Measurements from ENCODE around the gene KLF11.

- TF ChIP-seq JUN (IDR thresholded peaks at IDR 0.05): no peak
- no peak for TF ChIP-seq MAX (IDR thresholded peaks at IDR 0.05)
- no peak for TF ChIP-seq NFE2L2 (conservative IDR thresholded peaks at IDR 0.05; ENCODE audit: low read length)
- no peak for TF ChIP-seq JUNB (IDR thresholded peaks at IDR 0.05)
- TF ChIP-seq POLR2A (IDR thresholded peaks at IDR 0.05; ENCODE audit: low read length): no peak
- no peak for TF ChIP-seq CTCF (IDR thresholded peaks at IDR 0.05)
- TF ChIP-seq, protein P1, sequence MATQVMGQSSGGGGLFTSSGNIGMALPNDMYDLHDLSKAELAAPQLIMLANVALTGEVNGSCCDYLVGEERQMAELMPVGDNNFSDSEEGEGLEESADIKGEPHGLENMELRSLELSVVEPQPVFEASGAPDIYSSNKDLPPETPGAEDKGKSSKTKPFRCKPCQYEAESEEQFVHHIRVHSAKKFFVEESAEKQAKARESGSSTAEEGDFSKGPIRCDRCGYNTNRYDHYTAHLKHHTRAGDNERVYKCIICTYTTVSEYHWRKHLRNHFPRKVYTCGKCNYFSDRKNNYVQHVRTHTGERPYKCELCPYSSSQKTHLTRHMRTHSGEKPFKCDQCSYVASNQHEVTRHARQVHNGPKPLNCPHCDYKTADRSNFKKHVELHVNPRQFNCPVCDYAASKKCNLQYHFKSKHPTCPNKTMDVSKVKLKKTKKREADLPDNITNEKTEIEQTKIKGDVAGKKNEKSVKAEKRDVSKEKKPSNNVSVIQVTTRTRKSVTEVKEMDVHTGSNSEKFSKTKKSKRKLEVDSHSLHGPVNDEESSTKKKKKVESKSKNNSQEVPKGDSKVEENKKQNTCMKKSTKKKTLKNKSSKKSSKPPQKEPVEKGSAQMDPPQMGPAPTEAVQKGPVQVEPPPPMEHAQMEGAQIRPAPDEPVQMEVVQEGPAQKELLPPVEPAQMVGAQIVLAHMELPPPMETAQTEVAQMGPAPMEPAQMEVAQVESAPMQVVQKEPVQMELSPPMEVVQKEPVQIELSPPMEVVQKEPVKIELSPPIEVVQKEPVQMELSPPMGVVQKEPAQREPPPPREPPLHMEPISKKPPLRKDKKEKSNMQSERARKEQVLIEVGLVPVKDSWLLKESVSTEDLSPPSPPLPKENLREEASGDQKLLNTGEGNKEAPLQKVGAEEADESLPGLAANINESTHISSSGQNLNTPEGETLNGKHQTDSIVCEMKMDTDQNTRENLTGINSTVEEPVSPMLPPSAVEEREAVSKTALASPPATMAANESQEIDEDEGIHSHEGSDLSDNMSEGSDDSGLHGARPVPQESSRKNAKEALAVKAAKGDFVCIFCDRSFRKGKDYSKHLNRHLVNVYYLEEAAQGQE (IDR thresholded peaks at IDR 0.05): no peak
- TF ChIP-seq EP300 (IDR thresholded peaks at IDR 0.05): no peak
- TF ChIP-seq ELK1 (IDR thresholded peaks at IDR 0.05; ENCODE audit: low read depth, low read length): no peak
- TF ChIP-seq HDAC2 (IDR thresholded peaks at IDR 0.05): no peak
- TF ChIP-seq CHD4 (IDR thresholded peaks at IDR 0.05; ENCODE audit: borderline replicate concordance): no peak
- no peak for TF ChIP-seq POLR2AphosphoS2 (conservative IDR thresholded peaks at IDR 0.05; ENCODE audit: low read length)
These were observed 13.5 kb upstream of the KLF11 start for GRCh38 chr2:10029875-10030223.
